Measurements from ENCODE around the gene ARAF.
A peak's percentile ranks its signal among the peaks of the same experiment; 100 is the strongest.
"Not testable (repeated sequence)": the region's sequence is repeated elsewhere in the genome, so short reads cannot be mapped to it uniquely, and the experiment has no call there.

The ARAF gene

DNA sequence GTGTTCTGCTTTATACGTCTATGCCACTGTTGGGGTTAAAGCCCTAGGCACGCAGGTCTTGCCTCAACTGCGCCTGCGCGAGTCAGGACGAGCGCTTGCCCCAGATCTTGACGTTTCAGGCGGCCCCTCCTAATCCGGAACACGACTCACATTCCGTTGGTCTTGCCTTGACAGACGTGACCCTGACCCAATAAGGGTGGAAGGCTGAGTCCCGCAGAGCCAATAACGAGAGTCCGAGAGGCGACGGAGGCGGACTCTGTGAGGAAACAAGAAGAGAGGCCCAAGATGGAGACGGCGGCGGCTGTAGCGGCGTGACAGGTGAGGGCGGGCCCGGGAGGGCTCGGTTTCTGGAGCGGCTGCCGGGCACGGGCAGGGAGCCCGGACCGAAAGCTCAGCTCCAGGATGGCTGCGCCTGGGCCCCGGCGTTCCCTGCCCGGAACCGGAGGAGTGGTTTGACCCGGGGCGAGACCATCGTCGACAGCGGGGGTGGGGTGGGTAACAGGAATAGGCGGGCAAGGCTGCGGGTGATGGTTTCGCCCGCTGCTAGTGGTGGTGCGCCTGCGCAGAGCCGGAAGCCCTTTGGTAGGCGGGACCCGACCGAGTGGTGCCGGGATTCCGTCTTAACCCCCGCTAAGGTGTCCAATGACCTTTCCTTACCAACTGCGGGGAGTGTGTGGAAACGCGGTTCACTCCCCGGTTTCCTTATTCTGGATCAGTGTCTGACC is at the start of gene ARAF:
TSS of gene ARAF (plus strand) at position 272 of the 725 bp plus-strand sequence. CDS start 1,763 bp downstream, outside the sequence.
- DNase-seq: peak; percentile 96

DNA sequence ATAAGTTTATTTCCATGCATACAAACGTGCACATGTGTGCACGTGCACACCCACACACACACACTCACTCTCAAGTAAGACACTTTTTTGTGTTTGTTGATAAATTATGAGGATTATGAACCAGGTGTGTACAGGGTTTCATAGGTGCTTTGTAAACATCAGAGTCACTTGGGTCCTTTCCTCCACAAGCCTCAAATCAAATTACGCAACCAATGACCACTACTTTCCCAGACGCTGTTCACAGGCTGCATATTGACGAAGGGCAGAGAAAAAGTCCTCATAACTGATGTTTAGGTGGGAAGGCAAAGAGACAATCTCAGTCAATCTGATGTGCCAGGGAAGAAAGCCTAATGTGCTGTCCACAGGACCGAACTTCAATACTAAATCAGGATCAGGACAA is 48.6 kb upstream of the ARAF start:
- DNase-seq: not testable (repeated sequence)

DNA sequence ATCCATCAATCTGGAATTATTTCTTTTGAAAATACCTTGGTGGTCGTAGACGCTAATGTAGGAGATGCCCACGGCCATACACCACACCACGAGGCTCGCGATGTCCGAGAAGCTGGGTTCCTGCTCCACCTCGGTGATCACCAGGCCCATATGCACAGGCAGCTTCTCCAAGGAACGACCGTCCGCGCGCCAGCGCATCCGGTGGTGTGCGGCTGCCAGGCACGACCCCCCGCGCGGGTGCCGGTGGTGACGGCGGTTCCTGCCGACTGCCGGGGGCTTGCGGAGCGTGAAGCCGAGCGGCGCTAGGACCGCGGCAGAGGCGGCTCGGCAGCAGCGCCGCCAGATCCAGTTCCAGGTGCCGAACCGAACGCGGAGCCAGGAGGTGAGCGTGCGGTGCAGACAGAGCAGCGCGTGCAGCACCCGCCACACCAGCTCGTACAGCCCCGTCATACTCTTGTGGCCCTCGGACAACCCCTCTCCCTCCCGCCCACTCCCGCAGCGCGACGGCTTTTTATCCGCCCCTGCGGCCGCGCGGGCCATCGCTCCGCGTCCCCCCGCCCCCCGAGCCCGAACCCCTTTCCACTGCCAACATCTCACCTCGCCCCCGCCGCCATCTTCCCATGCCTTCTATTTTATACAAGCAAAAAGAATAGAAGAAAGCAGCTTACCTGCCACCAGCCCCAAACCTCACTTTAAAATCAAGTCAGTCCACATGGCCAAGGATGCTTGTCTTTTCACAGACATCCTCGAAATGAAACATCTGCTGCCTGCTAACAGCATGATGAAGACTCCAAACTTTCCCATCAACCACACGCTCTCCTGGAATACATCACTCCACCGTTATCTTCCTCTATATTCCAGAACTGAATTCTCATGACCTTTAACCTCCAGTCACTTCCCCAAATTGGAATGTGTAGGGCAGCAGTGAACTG is 47.7 kb upstream of the ARAF start:
- DNase-seq: peak; percentile 17

DNA sequence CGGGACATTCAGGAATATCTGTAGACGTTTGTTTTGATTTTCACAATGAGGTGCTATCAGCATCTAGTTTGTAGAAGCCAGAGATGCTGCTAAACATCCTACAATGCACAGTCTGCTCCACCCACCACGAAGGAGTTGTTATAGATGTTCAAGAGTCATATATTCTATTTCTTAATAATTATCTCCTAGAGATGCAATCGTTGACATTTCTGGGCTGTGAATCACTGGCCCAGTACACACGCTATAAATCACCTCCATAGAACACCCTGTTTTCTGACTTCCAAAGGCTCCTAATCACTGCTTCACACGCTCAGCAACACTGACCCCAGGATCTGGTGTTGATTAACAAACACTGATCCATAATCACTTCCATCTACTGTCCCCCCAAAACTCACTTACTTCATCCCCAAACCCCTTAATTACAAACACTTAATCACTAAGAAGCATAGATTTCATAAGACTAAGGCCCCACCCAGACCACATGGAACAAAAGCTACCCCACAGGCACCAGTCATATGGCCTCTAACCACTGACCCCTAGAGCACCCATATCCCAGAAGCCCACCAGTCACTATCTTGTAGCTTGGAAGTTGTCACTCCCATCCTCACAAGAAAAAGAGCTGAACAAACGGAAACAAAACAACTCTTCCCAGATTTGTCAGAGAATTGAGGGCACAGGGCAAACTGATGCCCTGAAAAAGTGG is 46.3 kb upstream of the ARAF start:
- DNase-seq: no peak

DNA sequence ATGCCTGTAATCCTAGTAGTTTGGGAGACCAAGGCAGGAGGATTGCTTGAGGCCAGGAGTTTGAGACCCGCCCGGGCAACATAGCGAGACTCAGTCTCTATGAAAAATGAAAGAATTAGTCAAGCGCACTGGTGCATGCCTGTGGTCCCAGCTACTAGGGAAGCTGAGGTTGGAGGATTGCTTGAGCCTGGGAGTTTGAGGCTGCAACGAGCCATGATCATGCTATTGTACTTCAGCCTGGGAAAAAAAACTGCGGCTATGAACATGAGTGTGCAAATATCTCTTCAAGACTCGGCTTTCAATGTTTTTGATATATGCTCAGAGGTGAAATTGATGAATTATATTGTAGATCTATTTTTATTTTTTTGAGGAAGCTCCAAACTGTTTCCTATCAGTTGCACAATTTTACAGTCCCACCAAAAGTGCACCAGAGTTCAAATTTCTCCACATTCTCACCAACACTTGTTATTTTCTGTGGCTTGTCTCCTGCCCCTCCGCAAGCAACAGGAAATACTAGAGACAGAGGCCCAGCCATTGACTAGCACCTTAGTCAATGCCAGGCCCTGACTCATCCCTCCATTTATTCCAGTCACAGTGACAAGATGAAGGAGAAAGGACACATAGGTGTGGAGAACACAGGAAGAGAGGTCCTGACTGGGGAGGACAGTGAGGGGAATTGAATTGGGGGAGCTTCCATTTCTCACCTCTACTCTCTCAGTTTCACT is 44.9 kb upstream of the ARAF start:
- DNase-seq: peak; percentile 5

DNA sequence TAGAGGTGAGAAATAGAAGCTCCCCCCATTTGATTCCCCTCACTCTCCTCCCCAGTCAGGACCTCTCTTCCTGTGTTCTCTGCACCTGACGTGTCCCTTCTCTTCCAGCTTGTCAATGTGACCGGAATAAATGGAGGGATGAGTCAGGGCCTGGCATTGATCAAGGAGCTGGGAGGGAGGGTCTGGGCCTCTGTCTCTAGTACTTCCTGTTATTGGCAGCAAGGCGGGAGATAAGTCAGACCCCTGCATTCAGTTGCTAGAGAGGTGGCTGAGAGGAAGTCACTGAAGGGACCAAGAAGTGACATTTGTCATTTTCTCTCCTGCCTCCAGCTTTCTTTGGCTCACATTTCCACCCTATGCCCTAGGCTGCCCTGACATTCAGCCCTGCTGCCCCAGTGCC is 42.9 kb upstream of the ARAF start:
- no peak for DNase-seq

DNA sequence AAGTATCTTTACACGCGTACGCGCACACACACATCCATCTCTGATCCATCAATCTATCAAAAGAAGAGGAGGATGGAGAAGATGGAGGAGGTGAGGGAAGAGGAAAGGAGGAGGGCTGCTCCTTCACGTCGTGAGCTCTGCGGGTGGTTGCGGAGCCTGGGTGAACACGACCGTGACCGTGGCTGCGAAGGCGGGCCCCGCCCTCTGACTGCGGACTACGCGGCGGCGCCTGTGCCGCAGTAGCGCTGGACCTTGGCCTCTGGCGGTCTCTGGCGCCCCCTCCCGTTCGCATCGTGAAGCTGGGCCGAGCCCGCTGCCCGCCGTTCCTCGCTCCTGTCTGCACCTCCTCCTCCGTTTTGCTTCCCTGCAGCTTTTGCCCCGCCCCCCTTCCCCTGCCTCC is 37.7 kb upstream of the ARAF start:
- DNase-seq: peak; percentile 84

DNA sequence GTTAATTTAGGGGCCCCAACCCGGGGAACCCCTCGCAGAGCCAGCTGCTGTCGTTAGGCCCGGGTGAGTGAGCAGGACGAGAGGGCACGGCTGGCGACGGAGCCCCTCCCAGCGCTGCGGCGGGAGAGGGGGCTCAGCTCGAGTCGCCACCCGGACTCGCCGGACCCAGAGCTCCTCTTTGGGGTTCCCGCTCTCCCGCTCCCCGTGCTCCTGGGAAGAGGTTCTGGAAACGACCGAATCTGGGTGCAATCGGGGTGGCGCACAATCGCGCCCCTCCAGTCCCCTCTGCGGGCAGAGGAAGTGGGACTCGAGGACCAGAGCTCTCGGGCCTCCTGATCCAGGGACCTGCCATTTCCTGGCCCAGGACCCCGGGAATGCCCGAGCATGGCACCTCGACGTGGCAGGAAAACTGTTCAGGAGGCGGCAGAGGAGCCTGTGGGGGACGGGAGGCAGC is 37.3 kb upstream of the ARAF start:
- no peak for DNase-seq

DNA sequence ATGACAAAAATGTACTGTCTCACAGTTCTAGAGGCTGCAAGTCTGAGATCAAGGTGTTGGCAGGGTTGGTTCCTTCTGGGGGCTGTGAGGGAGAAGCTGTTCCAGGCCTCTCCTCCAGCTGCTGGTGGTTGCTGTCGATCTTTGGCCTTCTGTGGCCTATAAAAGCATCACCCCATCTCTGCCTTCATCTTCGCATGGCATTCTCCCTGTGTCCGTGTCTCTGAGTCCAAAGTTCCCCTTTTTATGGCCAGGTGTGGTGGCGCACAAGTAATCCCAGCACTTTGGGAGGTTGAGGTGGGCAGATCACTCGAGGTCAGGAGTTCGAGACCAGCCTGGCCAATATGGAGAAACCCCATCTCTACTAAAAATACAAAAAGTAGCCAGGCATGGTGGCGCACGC is 31.5 kb upstream of the ARAF start:
- no peak for DNase-seq

DNA sequence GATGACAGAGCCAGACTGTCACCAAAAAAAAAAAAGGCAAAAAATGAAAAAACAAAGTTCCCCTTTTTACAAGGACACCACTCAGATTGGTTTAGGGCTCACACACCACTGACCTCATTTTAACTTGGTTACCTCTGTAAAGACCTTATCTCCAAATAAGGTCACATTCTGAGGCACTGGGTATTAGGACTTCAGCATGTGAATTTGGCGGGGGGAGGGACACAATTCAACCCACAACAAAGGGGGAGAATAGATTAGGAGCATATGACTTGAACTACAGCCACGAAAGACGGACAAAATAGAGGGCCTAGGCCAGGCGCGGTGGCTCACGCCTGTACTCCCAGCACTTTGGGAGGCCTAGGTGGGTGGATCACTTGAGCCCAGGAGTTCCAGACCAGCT is 31.0 kb upstream of the ARAF start:
- DNase-seq: no peak

DNA sequence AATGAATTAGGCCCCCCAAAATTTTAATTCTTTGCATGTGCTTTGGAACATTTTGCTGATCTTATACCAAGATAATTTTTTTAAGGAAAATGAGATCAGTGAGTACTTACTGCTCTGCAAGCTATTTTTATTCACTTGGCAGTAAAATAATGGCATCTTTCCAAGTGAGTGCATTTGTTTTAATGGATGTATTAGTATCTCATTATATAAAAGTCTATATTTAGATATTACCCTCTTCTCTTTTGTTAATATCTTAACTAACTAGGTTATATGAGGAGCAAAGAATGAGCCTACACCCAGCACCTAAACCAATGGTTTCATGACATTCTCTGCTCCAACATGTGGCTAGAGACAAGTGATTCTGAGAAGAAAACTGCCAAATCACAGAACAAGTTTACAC is 21.1 kb upstream of the ARAF start:
- DNase-seq: no peak

DNA sequence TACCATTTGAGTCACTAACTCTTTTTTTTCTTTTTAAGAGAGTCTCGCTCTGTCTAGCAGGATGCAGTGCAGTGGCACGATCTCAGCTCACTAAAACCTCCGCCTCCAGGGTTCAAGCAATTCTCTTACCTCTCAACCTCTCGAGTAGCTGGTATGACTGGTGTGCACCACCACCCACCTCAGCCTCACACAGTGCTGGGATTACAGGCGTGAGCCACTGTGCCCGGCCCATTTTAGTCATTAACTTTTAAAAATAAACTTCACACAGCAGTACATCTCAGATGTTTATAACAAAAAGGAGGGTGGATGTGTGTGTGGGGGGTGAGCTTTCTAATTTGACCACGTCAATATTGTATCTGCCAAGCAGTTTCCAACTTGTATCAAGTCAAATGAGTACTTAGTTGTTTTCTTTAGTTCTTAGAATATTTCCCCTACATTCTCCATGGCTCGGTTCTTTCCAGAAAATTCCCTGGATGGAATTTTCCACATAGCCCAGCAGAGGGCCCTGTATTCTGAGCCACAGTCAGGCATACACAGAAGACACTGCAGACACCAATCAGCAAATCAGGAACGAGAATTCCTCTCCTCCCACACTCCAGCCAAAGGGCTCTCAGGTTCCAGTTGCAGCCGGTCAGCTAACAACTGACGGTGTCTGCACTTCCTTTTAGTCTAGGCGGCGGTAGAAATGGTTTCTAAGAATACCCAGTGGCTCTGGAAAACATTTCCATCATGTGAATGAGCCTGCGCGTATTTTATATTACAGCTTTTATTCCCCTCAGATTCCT is 20.1 kb upstream of the ARAF start:
- DNase-seq: no peak

DNA sequence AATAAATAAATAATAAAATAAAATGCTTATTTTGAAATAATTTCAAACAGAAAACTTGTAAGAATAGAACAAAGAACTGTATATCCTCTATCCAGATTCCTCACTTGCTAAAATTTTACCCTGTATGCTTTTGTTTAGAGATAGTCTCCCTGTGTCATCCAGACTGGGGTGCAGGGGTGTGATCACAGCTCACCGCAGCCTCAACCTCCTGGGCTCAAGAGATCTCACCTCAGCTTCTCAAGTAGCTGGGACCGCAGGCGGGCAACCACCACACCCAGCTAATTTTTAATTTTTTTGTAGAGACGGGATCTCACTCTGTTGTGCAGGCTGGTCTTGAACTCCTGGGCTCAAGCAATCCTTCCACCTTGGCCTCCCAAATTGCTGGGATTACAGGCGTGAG is 17.5 kb upstream of the ARAF start:
- DNase-seq: no peak

DNA sequence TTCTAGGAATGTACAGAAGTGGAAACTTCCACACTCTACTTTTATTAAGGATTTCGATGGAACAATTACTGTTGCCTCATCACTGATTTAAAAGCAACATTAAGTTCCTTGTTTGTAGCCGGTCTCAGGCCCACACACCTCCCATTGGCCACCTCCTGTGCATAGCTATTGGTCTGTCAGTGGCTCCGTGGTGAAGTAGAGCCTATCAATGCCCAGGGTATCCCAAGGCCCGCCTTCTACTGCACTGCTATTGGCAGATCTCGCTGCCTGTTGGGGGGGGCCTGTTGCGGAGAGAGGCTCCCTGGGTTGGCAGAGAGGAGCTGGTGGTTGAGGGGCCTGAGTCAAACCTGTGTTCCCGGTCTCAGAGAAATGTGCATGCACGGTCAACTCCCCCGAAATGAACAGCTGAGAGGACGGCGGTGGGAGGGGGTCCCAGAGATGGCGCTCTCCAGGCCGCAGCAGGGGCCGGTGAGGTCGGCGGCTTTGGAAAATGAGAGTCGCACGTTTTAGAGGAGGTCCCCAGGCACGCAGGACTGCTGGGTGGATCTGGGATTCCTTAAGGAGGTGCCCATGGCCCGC is 4.9 kb upstream of the ARAF start:
- DNase-seq: peak; percentile 88

DNA sequence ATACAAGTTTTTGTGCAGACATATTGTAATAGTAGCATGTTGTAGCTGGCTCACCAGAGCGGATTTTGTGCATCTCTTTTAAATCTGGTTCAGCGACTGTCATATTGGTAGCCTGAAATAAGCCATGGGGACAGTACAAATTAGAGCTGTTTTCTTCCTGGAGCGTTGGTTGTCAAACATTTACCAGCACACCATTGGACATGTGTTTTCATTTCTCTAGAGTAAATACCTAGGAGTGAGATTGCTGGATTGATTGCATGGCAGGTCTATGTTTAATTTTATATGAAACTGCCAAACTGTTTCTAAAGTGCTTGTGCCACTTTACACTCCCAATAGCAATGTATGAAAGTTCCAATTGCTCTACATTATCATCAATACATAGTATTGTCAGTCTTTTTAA is 2.6 kb upstream of the ARAF start:
- DNase-seq: no peak

DNA sequence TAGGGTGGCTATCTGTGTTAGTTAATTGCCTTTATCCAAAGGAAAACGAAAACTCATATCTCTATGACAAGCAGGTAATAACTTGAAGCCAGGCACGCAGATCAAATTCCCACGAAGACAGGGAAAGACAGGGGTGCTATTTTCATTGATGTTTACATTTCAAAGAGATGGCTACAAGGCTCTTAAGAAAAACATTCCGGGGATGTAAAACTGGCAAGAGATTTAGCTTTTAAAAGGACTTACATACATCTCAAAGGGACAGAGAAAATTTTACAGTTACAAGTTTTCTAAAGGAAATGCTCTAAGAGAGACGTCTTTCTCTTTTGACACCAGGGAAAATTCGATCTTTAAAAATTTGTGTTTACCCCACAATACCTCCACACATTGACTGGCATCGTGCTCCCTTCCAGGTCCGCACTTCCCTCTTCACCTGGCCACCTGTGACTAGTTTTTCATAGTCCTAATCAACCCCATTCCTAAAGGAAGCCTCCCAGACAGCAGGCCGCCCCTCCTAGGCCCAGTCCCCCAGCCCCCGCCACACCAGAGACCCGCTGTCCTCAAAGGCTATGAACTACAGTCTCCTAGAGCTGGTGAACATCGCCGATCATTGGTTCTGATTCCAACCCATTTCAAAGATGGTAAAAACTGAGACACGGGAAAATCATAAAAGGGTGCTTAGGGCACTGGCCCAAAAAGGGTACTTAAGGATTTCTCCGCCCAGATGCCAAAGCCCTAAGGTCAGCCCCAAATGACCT is 649 bp upstream of the ARAF start:
- DNase-seq: no peak

DNA sequence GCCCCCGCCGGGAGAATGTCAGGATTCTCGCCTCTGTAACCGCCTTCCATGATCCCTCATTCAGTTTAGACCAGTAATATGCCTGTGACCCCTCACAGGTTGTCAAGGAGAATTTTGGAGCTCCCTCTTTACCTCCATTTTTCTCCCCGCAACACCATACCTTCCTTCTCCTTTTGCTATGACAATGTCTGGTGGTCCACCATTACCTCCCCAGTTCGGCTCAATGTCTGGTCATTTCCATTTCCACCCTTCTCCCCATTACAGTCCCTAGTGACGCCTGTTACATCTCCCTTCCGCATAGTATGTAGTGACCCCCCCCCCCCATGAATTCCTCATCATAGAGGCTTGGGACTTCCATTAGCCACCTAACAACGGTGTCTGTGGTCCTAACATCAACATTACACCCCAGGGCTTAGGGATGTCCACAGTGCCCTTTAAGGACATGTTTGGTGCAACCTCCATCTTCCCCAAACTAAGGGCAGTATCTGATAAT is 700 bp downstream of the ARAF start:
- no peak for DNase-seq

DNA sequence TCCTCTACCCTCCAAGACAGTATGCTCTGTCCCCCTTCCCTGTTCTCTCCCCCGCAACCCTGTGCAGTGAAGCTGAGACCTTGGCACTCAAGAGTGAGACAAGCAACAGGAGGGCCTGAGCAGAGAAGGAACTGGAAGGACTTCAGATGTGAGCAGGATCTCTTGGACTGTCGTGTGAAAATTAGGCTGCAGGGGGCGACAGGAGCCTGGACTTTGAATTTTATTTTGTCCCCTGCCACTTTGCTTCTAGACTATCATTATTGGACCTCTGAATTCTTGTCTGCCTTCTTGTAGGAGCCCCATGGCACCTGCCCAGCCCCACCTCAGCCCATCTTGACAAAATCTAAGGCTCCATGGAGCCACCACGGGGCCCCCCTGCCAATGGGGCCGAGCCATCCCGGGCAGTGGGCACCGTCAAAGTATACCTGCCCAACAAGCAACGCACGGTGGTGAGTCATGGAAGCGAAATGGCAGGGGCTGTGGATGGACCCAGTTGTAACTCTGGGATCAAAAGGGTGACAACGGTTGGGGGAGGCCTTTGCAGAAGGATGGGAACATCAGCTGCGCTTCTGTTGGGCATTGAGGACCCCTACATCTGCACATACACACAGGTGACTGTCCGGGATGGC is 1.7 kb downstream of the ARAF start:
- DNase-seq: peak; percentile 57

DNA sequence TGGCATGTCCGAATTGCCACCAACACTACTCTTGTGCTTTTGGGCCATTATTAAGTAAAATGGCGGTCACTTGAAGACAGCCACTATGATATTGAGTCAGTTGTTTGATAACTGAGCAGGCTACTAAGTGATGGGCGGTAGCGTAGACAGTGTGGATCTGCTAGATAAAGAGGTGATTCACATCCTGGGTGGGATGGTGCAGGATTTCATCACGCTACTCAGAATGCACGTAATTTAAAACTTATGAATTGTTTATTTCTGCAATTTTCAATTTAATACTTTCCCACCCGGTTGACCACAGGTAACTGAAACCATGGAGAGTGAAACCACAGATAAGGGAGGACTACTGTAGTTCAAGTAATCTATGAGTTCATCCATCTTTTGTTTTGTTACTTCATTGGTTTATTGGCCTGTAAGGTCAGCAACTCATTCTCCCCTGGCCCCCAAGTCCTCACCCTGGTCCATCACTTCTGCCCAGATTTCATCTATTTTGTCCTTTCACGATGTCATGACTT is 2.9 kb downstream of the ARAF start:
- no peak for DNase-seq

All from activated CD4-positive, alpha-beta T cell treated with anti-CD3 and anti-CD28 coated beads for 48 hours (primary cell).